HG02610 (cell line): Measurements from ENCODE around the gene GSTM4.
"Not testable (repeated sequence)": the region's sequence is repeated elsewhere in the genome, so short reads cannot be mapped to it uniquely, and the experiment has no call there.

Experiments
- ATAC-seq: cut with Tn5 transposase; IDR thresholded peaks from one replicate; pipeline ENCODE4 v1.9.1; 2021; ENCODE audit warnings: mild to moderate bottlenecking, moderate library complexity; ENCODE audit not compliant: unreplicated experiment

GSTM4 gene

GRCh38 chr1:109664671-109665070 lies 8.8 kb downstream of the GSTM4 start:
- ATAC-seq = no peak

DNA sequence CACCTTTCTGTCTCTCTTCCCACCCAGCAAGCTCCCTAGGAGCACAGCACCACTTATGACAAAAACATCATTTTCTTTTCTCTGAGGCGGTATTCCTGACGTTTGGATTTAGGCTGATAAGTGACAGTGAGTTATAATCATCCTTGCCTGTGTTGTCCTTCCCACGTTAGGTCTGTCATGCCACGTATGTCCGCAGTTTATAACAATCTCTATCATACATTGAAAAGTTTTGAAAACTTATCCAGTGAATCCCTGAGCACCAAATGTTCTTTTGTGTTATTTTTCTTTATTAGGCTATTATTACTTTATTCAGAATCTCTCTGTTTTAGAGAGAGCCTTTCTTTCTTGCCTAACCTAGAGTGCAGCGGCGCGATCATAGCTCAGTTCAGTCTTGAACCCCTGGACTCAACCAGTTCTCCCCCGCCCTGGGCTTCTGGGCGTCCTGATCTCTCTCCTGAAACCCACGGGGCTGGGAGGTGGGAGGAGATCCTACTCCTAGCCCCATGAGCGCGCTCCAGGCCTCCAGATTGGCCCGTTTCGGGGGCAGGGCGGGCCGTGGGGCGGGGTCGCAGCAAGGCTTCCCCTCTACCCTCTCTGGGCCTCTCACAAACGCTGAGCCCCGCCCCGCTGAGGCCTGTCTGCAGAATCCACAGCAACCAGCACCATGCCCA lies 11.7 kb downstream of the GSTM4 start, which contains the start of gene GSTM2:
GSTM2 (plus strand) TSS at position 606 of the 671 bp plus-strand sequence; CDS start at position 665, 59 bp downstream.
- peak; percentile 95 for ATAC-seq

- peak; percentile 14 for ATAC-seq
These were observed 12.3 kb downstream of the GSTM4 start for GRCh38 chr1:109668123-109668775.

- ATAC-seq = no peak
These were observed 13.5 kb downstream of the GSTM4 start for GRCh38 chr1:109669246-109669948.

DNA sequence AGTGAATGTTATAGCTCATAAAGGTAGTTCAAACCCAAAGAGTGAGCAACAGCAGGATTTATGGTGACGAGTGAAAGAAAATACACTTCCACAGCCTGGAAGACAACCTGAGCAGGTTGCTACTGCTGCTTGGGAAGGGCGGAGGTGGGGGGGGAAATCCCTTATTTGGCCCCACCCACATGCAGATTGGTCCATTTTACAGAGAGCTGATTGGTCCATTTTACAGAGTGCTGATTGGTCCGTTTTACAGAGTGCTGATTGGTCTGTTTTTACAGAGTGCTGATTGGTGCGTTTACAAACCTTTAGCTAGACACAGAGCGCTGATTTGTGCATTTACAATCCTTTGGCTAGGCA lies 14.0 kb downstream of the GSTM4 start:
- ATAC-seq = not testable (repeated sequence)

DNA sequence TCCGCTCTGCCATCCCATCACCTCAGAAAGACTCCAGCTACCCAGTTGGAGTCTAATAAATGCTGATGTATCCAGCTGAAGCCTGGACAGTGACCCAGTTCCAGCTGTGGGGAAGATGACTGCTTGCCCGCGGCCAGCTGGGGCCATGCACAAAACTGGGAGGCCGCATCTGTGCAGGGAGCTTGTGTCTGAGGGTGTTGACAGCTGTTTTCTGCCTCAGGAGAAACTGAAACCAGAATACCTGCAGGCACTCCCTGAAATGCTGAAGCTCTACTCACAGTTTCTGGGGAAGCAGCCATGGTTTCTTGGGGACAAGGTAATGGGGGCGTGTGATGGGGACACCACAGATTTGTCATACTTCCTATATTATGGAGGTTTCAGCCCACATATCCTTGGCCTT lies 15.2 kb downstream of the GSTM4 start:
- ATAC-seq = no peak

DNA sequence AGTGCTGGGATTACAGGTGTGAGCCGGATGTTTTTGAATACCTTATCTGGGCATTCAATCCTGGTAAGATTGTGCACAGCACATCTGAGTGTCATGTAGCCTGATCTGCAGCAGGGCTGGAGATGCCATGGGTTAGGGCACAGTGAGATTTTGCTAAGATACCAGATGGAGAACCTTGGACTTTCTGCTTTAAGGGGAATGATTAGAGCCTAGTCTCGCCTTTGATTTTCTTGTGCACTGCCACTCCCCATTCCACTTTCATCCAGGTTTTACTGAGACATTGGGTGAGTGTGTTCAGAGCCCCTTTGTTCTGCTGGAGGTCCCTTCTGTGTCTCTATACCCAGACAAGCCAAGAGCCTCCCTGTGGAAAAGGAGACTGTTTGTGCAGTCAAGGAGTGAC lies 18.0 kb downstream of the GSTM4 start:
- ATAC-seq = not testable (repeated sequence)

- not testable (repeated sequence) for ATAC-seq
These were observed 20.9 kb downstream of the GSTM4 start for GRCh38 chr1:109676683-109677381.

GRCh38 chr1:109677459-109677858 lies 21.6 kb downstream of the GSTM4 start:
- ATAC-seq = no peak

DNA sequence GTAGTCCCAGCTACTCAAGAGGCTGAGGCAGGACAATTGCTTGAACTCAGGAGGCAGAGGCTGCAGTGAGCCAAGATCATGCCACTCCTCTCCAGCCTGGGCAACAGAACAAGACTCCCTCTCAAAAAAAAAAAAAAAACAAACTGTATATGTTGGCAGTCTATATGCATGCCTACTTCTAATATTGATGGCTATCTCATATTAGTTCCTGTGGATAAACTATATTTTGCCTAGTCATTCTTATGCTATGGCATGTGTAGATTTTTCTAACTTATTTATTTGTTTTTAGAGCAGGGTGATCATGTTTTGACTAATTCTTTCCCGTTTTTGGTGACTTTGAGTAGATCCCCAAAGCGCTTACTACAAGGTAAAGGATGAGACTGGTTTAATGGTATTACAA lies 22.7 kb downstream of the GSTM4 start:
- not testable (repeated sequence) for ATAC-seq

GRCh38 chr1:109684777-109685176 lies 28.9 kb downstream of the GSTM4 start:
- ATAC-seq = not testable (repeated sequence)

DNA sequence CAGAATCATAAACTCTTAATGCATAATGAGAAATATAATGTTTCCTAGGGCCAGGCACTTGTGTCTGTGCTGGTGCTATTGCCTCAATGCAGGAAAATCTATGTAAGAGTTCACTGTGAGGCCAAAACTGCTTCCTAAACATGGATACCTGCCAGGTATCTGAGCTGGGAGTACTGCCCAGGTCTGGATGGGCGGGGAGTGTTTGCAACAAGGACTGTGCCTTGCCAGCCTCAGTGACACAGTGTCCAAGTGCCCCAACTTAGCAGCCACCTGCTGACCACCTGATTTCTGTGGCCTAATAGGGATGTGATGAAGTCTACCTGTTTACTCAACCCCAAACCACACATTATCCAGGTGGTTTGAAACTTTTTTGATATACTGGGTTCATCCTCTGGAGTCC lies 29.5 kb downstream of the GSTM4 start:
- ATAC-seq = not testable (repeated sequence)

GRCh38 chr1:109685890-109686289 lies 30.0 kb downstream of the GSTM4 start:
- ATAC-seq = not testable (repeated sequence)

- ATAC-seq = peak; percentile 13
These were observed 31.2 kb downstream of the GSTM4 start for GRCh38 chr1:109687109-109687508.

- ATAC-seq = peak; percentile 96
These were observed 32.0 kb downstream of the GSTM4 start, which contains the start of gene GSTM1 for GRCh38 chr1:109687641-109688499. GSTM1 (plus strand) TSS chr1:109687817; CDS start chr1:109687874, 57 bp downstream.

DNA sequence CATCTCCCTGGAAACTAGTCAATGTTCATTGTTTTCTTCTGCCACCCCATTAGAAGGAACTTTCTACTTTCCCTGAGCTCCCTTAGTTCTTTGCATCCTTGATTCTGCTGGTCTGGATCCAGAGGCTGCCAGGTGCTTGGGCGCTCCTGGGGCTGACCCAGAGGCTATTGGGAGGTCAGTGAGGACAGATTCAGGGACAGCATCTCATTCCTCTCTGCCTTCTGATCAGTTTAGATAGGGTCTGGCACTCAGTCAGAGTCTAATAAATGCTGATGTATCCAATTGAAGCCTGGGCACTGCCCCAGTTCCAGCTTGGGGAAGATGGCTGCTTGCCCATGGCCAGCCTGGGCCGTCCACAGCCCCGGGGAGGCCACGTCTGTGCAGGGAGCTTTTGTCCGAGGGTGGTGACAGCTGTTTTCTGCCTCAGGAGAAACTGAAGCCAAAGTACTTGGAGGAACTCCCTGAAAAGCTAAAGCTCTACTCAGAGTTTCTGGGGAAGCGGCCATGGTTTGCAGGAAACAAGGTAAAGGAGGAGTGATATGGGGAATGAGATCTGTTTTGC lies 34.0 kb downstream of the GSTM4 start:
- ATAC-seq = no peak

- ATAC-seq = no peak
These were observed 35.9 kb downstream of the GSTM4 start for GRCh38 chr1:109691759-109692158.

- ATAC-seq = not testable (repeated sequence)
These were observed 38.5 kb downstream of the GSTM4 start for GRCh38 chr1:109694400-109694799.

GRCh38 chr1:109695138-109695537 lies 39.2 kb downstream of the GSTM4 start:
- ATAC-seq = not testable (repeated sequence)

- no peak for ATAC-seq
These were observed 41.2 kb downstream of the GSTM4 start for GRCh38 chr1:109697066-109697465.
